ENCODE data around the gene BAX.

GRCh38 chr19:48997972-48998371, 43.3 kb downstream of the BAX start:
- TF ChIP-seq CTCF (IDR thresholded peaks at IDR 0.05) (peak in 5 of 6 experiments; percentile 18 to 51 (median 30)), POLR2A (IDR thresholded peaks at IDR 0.05) (no peak)

All from esophagus squamous epithelium (tissue), 4 donors.